GM20431 (cell line): Measurements from ENCODE around the gene ZNF385B.

ENCODE experiments used
- in situ Hi-C: fragments of 300-500 bp; cut with MseI, MboI; formaldehyde crosslinking; loops from one replicate; pipeline ENCODE4 v1.15.0; 2020; ENCODE audit warnings: low sequenced_read_pairs; ENCODE audit not compliant: unreplicated experiment

ZNF385B gene

DNA sequence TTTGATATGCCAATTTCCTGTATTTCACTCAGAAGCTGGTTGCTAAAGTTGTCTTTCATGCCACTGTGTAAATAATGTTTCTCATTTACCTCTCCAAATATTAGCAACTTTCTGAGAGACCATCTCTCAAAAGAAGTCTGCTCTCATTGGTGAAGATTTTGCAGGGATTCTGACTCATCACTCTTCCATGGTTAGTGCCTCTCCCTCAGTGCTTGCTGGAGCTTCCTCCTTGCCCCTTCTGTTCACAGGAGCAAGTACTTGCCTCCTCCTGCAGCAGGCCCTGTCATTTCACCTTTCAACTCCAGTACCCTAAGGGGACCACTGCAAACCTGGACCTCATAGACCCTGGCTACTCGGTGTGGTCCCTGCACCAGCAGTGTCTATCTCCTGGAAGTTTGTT, 168.8 kb downstream of the ZNF385B start:
- in situ Hi-C loops = no loop called here

DNA sequence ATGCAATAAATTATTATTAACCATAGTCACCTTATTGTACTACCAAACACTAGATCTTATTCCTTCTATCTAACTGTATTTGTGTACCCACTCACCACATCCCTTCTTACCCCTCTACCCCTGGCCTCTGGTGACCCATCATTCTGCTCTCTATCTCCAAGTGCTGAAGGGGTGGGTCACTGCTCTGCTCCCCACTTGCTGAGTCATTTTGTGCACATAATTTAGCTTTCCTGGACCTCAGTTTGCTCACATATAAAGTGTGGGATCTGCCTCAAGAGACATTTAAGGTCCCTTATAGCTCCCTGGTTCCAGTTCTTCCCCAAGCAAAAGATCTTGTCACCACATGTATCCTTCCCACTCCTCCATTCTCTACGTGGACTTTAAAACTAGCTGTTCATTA, 169.4 kb downstream of the ZNF385B start:
- in situ Hi-C loops = no loop called here

DNA sequence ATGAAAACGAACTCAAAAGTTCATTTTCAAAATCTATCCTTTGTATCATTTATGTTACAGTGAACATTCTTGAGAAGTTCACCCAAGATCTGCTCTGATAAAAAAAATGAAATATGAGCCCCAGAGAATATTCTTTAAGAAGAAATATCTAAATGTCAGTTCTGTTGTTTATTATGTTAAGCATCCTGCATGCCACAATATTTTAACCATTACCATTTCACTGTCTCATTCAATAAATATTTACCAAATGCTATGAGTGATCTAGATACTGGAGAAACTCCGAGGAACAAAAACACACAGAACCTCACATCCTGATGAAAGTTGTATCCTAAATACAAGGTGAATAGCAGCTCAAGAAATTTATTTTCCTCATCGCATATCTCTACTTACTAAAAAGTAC, 170.2 kb downstream of the ZNF385B start:
- in situ Hi-C loops = no loop called here

DNA sequence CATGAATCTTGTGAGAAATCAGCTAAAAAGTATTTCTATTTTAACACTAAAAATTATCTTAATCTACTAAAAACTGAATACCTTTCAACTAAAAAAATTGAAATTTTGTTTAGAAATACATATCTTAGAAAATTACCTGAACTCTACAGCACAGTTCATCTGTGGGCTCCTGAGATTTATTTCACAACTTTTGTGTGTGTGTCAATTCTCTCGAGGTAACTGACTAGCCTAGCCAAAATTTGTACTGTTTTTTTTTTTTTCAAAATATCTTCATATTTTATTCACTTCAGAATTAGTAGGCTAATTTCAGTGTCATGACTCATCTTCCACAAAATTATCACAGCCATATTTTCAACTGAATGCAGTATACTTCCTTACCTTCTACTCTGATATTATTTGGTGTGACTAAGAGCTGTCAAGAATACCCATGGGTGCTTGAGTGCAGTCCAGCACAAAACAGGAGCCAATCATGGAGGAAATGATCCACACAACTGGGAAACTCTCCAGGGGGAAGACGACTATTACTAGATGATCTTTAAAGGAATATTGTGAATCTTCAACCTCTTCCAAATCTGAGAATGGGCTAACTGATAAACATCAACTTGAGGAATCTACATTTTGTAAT, 174.6 kb downstream of the ZNF385B start:
- in situ Hi-C loops = no loop called here

DNA sequence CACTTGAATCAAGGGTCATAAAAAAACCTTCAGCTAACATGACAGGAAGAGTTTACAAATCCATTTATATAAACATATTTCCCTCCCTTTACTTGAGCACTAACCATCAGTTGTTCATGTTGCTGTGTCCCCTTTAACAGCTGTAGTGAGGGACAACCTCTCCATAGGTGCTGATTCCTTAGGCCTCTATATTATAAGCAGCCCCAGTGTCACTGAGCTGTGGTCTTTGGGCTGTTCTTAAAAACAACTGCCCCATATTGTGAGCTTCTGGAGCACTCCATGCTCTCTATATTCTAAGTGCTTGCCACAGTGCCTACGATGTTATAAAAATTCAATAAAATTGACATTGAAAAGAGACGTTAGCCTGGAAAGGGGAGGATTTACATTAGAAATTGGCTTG, 175.3 kb downstream of the ZNF385B start:
- in situ Hi-C loops = no loop called here

DNA sequence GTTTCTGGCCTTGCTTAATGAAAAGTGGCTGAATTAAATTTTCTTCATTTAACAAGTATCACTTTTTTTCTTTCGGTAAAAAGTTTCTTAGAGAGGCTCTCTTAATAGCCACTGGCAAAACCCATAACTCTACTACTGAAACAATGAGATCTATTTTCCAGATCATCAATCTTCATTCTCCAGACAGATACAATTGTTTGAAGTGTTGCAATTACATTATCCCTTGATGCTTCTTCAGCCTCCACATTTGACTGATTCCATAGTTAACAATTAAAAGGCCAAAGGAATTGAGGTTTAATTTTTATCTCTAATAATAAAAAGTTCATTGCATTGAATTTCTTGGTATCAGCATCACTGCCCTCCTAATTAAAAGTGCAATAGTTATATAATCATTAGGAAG, 176.3 kb downstream of the ZNF385B start:
- in situ Hi-C loops = no loop called here

DNA sequence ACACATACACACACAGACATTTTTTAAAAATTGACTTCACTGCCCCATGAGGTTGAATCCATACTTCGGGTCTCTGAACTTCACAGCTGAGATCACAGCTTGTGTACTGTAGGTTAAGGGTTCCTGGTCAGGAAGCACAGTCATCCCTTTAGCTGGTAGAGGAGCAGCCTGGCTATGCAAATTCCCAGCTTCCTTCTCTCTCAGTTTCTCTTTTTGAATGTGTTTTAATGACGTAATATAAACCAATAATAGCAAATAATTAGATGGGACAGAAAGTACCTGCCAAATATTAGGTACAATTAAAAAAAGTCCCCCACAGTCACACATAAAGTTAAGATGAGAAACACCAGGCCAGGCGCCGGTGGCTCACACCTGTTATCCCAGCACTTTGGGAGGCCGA, 178.7 kb downstream of the ZNF385B start:
- in situ Hi-C loops = no loop called here

DNA sequence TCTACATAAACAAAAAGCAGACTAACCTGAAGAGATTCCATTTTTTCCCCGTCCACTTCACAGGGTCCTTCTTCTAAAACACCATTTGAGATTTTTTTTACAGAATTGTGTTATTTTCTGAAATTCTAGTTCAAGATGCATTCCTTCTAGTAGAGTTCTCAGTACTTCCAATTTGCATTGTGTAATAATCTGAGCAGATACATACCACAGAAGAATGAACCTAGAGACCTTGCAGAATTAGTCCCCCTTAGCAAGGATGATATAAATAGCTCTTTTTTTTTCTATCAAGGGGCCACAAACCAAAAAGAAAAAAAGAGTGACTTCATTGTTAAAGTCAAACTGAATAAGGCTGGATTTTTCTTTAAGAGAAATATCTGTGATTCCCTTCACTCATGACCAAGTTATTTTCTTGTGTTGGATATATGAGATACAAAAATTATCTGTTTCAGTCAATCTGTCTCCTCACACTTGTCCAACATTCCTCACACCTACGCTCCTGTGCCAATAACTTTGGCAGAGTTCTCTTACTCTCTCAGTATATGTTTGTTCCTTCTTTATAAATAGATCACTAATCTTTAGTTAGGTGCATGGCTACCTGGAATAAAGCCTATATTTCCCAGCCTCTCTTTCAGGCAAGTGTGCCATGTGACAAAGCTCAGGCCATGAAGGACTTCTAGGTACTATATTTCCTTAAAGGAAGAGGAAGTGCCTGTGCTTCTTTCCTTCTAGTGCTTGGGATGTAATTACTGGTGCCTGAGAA, 183.5 kb downstream of the ZNF385B start:
- in situ Hi-C loops = no loop called here

DNA sequence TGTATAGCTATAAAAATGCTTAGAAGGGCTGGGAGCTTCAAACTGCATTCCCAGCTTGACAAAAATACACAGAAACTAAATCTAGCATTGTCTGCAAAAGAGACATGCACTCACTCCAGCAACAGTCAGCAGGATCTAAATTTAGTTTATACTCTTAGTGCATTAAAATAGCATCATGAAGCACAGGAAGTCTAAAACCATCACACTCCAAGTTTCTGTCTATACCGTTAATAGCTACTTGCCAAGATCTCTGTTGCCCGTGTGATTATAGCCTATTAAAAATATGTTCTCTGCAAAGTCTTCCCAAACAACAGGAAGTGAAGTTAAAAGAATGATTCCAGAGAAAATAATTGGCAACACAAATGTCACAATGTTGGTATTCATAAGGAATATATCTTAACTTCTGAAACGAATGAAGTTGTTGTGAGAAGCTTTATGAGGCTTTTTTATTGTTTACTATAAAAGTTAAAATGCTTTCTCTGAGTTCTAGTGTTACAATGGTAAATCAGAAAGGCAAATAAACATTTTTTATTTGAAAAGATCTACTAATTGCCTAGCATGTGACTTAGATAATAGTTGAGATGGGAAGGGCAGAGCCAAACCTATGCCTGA, 184.2 kb downstream of the ZNF385B start:
- in situ Hi-C loops = no loop called here

DNA sequence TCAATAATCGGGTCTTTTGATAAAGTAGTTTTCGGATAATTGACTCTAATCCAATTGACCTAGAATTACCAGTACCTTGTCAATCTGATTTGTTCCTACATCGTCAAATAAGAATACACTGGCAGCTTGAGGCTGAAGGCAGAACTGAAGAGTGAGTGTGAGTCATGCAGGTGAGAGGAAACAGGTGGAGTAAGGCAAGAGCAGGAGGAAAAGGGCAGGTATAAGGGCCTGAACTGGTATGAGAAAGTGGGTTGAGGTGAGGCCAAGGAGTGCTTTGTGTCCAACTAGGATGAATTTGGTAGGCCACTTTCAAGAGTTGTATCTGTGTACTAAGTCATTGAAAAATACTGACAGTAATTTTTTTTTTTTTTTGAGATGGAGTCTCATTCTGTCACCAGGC, 186.0 kb downstream of the ZNF385B start:
- in situ Hi-C loops = no loop called here

DNA sequence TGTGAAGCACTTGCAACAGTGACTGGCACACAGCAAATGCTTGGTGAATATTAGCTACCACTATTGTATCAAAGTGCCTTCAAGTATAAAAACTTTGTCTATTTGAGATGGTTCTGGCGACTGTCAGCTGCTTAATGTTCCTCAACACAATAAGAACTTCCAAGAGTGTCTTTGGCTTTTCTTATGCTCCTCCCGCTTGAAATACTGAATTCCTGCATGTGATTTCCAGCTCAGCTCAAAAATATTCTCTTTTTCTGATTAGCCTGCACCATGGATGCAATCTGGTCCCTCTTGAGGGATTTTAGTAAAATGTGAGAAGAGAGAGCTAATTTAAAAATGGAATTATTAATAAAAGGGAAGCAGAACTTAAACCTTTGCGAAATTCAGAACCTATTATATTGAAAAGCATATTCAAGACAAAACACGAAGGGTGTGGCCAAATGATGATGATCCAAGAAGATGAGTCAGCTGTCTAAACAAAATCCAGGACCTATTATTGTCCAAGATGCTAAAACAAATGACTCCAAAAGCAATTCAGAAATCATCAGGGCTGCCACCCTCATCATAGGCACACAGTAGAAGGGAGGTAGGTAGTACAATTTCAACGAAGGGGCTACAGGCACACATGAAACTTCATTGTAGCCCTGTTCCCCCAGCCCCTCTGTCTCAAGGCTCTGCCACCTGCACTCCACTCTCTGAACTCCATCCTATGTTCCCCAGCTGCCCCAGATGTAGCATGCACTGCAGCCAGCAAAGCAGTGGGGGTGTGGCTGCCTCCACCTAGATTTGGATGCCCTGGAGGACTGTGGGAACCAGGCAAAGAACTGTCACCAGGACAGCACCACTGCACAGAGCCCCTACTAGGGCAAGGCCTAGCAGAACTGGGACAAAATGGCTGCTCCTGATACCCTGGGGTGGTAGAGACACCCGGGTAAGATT, 190.1 kb downstream of the ZNF385B start:
- in situ Hi-C loops = no loop called here

DNA sequence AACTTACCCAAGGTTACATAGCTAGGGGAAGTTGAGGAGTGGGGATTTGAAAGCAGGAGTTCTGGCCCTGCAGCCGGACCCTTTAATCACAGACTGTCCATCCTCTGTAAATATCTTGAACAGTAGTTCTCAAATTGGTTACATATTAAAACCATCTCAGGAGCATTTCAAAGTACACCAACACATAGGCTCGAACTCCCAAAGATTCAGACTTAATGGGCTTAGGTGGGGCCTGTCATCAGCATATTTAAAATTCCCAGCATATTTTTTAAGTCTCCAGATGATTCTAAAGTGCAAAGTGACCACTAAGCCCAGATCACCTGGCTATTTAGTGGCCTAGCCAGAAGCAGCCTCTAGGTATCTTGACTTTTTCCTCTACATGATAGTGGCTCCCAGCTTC, 192.2 kb downstream of the ZNF385B start:
- in situ Hi-C loops = no loop called here

DNA sequence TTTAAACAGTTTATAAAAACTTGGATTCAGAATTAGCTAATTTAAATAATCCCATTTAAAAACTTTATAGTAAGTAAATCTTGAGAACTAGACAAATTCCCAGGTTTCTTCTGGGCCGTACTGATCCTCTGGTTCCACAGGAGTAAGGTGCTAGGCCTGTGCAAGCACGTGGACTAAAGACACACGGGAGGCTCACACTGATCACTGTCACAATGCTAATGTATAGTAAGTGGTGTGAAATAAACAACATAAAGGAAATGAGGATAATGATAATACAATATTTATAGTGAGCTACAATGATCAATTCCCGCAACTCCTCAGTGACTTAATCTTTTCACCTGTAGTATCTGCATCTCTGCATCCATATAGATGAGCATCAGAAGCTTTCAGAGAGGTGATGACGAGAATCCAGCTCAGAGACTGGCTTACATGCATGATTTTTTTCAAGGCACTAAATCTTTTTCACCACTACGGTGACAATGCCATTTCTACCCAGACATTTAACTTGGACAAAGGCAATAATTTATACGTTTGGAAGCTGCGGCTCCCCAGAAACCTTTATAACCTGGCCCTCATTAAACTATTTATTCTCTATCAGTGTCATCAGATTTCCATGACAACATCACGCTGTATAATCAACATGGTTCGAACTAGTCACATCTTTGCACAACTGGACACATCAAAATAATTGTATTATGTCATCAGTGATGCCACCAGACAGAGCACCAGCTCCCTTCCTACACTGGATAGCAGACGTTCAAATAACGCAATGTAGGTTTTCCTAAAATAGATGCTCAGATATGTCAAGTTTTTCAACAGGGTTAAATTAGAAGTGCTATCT, 196.2 kb downstream of the ZNF385B start:
- in situ Hi-C loops = no loop called here

DNA sequence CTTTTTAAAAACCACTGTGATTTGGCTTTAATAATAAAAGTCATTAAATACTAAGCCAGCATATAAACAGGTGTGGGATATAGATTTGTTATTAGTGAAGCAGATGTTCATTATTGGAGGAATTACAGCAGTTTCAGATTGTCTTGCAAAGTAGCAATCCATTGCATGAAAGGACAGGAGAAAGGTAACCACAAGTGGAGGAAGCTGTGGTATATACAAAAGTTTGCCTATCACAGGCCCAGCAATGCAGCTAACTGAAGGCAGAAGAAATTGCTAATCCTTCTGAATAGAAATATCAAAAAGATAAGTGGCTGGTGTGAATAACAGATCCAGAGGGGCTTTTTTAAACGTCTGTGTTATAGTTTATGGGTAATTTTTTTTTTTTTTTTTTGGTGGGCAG, 199.4 kb downstream of the ZNF385B start:
- in situ Hi-C loops = no loop called here

DNA sequence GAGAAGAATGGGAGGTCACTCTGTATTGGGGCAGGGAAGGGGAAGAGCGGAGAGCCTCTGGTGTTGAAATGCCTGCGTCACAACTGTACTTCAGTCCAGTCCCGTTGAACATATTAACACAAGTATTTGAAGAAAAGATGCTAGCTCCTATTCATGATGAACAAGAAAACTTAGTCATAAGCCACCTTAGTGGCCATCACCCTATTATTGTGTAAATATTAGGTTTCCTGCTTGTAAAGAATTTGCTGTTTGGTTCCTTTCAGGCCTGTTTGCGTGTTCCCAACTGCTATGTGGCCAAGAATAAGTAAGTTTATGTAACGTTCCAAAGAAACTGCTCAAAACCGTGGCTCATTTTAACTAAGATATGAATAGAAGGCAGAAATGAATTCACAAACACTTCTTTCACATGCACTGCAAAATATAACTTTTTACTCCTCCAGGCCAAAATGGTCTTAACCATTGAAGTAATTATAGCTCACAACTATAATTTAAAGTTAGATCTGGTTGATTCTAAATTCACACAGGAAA, 204.3 kb downstream of the ZNF385B start:
- in situ Hi-C loops = no loop called here

DNA sequence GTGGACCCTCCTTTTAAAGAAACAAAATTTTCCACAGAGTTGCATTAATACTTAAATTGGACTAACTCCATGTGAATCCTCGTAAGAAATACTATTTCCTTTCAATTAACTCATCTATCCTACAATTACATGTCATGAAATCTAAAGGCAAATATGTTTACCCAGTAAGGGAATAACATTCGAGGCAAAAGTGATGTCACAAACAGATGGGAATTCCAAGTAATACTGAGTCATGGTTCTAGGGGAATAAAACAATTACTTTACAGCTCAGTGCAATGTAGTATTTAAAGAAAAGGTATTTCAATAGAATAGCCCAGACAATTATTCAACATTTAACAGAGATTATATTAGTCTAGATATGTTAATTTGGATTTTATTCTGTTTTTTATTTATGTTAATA, 205.8 kb downstream of the ZNF385B start:
- in situ Hi-C loops = no loop called here

DNA sequence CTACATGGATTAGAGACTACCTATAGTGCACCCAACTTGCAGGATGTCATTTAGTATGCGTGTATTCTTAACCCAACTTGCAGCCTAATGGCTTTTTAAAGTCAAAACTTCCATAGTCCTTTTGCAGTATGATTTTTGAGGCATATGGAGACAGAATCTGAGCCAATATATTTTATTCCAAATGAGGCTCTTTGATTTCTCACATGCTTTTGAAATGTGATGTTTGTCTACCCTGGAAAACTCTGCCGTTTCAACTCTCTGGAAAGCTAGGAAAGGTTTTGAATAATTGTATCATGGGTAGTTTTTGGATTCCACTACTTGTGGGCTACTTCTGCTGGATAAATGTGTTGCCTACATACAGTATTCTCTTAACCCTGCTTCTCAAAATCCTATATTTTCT, 206.6 kb downstream of the ZNF385B start:
- in situ Hi-C loops = no loop called here

DNA sequence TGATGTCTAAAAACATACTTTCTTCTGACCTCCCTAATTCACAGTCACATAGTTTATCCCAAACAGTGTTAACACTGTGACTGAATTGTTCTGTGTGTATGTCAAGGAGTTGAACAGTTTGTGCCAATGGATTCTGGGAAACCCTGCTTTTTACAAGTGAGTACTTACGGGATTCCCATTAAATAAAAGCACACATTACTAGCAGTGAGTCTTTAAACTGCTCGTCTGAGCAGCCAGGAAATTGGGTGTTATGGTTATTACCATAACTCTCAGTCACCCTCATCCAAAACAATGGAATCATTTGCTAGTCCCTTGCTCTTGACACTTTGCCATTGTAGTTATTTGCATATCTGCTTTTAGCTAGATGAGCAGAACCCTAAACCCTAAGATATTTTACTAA, 209.1 kb downstream of the ZNF385B start:
- in situ Hi-C loops = no loop called here

DNA sequence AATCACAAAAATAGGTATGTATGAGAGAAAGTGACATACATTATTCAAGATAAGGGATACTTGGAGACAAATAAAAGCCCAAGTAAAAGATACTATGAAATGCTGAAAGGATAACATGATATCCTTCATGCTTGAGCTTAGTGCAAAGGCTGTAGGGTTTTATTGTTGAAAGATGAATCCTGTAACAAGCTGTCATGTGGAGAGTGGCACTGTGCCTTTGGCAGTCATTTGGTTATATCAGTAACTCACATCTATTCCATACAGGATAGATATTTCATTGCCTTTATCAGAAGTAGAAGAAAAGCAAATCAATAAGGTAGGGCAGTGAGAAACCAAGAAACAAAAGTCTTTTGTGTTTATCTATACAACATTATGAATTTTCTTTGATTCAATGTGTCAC, 211.0 kb downstream of the ZNF385B start:
- in situ Hi-C loops = no loop called here
